SIG-M5 (cell line): ENCODE data around the gene GBF1.
"Not testable (repeated sequence)": the region's sequence is repeated elsewhere in the genome, so short reads cannot be mapped to it uniquely, and the experiment has no call there.

Source experiments
- DNase-seq: peaks from one replicate; lab custom pipeline; 2025; lab: John Stamatoyannopoulos, UW

The GBF1 gene

GRCh38 chr10:102301332-102301731, 56.0 kb downstream of the GBF1 start:
- DNase-seq = not testable (repeated sequence)

DNA sequence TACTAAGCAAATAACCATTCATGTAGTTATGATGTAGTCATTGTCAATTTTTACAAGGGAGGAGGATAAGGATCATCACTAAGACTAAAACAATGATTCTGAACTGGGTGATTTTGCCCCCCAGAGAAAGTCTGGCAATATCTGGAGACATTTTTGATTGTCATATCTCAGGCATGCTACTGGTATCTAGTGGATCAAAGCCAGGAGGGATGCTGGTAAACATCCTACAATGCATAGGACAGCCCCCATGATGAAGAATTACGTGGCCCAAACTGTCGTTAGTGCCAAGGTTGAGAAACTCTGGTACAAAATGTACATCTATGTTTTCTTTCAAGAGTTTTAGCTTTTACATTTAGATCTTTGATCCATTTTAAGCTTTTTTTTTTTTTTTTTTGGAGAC, 57.3 kb downstream of the GBF1 start:
- no peak for DNase-seq

DNA sequence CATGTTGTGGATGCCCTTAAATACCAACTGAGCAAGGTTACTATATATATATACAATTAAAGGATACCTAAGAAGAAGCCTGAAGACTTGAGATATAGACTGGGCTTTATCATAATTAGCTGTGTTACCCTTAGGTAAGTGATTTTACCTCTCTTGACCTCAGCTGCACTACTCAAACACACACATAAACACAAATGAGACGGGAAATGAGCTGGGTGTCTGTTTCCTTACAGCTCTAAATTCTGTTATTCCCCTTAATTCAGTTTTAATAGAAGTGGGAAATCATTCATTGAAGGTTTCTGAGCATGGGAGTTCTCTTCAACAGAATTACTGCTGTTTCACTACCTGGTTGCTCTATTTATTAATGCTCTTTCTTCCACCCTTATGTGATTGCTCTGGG, 60.7 kb downstream of the GBF1 start:
- no peak for DNase-seq

GRCh38 chr10:102306710-102307109, 61.4 kb downstream of the GBF1 start:
- DNase-seq = no peak

DNA sequence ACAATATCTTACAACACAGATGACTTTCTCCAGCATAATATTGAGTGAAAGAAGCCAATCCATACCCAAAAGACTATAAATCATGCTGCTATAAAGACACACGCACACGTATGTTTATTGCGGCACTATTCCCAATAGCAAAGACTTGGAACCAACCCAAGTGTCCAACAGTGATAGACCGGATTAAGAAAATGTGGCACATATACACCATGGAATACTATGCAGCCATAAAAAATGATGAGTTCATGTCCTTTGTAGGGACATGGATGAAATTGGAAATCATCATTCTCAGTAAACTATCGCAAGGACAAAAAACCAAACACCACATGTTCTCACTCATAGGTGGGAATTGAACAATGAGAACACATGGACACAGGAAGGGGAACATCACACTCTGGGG, 63.0 kb downstream of the GBF1 start:
- not testable (repeated sequence) for DNase-seq

DNA sequence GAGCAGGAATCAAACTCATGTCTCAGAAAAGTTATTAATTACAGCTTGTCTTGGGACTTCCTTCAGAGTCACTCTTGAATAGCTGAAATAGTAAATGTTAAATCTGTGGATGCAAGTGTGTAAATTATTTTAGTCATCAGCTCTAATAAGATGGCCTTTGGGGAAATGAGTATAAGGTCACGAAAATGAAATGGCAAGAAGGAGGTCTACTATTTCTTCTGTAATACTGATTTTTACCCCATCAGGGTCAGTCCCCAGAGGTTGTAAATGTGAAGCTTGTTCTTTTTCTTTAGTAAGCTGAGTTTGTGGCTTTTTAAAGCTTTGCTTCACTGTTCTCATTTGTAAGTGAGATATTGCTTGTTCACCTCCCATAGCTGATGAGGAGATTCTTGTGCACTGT, 63.9 kb downstream of the GBF1 start:
- DNase-seq = no peak

DNA sequence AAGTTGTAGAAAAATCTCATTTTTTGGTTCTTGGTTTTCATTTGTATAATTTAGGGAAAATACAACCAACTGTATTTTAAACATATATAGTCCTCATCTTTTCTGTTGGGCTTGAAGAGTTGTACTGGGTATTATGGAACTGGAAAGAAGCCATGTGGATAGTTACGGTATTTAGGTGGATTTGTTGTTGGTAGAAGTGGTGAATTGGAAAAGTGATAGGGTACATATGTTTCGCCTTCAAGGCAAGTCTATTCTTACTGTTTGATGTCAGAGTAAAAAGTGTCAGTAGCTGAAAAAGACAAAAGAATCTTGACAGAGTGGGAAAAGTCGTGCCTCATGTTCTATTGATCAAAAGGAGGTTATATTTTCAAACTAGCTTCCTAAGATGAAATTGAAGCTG, 64.6 kb downstream of the GBF1 start:
- DNase-seq = no peak

DNA sequence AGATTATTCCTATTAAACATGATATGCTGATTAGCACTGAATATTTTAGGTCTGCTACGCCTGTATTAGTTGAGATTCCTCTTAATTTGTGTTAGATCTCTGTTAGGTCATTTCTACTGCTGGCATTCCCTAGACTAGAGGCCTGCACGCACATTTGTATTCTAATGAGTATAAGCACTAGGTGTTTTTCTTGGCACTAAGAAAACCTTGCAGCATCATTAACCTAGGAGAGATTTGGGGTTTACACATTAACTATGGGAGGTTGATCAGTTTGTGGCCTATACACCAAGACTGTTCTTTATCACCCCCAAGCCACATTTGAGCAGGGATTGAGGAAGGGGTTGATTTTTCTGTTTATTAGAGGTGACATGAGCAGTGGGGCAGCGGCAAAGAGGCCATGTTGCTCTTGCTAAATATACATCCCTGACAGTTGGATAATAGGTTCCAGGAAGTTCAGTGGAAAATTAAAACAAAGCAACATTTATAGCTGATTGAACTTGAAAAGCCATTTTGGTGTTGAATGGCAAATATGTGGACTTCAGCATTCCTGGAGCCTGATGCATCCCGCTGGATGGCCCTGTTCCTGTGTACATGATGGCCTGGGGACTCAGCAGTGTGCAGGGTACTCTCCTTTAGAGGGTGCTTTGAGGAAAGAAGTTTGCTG, 65.2 kb downstream of the GBF1 start:
- no peak for DNase-seq

DNA sequence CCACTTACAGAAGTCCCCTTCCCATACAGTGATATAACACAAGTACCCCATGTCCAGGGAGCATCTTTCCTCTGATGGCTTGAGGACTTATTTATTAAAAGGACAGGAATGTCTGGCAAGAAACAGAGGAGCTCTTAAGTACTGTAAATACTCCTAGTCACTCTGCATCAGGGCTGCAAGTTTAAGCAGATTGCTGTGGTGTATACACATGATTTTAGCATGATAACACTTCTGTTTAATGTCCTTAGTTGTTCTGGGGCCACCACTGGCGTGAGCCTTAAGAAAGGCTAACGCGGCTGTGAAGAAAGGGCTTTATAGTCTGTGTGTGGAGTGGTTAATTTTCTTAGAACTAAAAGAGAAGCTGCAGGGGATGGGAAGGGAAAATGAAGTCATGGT, 65.7 kb downstream of the GBF1 start:
- no peak for DNase-seq

DNA sequence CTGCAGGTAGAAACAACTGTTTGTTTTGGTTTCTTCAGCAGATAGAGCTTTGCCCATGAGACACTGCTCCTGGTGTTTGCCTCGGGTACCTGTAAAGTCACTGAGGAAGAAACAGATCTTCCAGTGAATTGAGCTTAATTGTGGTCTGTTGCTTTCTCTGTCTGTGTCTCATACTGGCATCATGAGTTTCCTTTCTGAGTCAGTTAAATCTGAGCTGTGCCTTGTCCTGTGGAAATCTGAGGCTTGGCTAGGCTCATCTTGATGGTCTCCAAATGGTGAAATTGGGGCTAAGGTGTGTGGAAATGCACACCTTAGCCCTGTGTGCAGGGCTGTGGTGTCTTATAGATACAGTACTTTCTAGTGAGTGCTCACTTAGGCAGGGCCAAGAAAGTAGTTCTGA, 67.4 kb downstream of the GBF1 start:
- DNase-seq = no peak

DNA sequence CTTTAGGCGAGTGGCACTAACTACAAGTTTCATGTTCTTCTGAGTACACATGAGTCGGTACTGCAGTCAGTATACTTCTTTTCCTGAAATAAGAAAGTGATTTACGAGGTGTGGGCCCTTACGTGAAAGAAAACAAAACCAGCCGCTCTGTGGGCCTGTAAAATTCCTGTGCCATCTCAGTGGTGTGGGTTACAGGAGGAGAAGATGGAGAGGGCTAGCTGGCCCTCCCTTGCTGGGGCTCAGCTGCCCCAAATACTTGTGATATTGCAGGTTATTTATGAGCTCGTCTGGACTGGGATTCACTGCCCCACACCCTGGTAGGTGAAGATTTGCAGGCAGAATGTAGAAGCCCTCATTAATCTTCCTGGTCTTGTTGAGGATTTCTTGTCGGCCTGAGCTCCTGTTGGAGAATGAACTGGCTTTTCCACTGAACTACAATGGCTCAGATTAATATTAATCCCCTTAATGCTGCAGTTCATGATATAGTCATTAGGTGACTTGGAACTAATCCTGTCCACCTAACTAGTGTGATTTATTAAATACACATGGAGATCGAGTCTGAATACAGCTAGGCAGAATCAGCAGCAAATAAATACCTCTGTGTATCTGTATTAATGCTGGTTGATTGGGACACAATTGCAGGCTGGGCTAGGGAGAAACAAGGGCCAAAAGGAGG, 68.0 kb downstream of the GBF1 start:
- no peak for DNase-seq

DNA sequence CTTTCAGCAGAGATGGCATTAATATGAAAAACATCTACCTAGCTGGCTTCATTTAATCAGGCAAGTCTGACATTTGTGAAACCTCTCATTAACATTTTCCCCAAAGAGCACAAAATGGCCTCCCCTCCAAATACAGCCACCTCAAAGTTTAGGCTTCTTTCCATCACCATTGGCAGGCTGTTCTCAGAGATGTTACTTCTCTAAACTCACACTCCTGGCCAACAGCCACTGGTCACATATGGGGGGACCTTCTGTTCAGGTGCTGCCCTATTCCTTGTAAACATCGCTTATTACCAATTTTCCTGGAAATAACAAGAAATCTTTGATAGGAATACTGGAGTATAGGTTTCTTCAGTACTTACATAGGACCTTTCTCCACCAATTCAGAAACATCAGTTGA, 69.5 kb downstream of the GBF1 start:
- no peak for DNase-seq

- no peak for DNase-seq
These were observed 71.1 kb downstream of the GBF1 start for GRCh38 chr10:102316421-102316820.

DNA sequence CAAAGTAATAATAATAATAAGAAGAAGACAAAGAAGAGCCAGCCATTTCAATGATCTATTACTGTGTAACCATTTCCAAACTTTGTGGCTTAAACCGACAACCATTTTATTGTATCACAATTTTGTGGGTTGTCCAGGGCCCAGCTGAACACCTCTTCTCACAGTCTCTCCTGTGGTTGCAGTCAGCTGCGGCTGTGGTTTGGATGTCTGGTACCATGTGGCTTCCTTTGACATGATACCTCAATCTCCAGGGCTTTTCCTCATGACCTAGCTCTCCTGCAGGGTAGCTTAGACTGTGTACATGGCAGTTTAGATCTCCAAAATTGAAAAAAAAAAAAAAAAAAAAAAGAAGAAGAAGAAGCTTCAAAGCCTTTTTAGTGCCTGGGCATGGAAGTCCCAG, 77.6 kb downstream of the GBF1 start:
- DNase-seq = no peak

DNA sequence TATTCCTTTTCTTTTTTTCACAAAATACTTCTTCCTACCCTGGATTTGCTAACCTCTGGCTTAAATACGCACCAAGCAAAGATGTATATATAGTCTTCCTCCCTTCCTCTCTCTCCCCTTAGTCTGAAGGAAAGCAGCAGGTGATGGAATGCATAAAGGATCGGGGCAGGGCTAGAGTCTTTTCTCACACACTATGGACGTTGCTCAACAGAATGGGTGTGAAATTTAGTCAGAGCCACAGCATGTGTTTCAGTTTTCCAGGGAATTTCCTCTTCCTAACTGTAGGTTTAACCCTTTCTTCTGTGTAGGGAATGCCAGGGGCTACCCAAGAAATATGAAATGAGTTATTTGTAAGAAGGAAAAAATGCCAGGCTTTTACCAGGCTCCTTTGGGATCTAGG, 78.7 kb downstream of the GBF1 start:
- DNase-seq = no peak

- no peak for DNase-seq
These were observed 80.7 kb downstream of the GBF1 start for GRCh38 chr10:102326031-102326430.

GRCh38 chr10:102327002-102327401, 81.7 kb downstream of the GBF1 start:
- no peak for DNase-seq

DNA sequence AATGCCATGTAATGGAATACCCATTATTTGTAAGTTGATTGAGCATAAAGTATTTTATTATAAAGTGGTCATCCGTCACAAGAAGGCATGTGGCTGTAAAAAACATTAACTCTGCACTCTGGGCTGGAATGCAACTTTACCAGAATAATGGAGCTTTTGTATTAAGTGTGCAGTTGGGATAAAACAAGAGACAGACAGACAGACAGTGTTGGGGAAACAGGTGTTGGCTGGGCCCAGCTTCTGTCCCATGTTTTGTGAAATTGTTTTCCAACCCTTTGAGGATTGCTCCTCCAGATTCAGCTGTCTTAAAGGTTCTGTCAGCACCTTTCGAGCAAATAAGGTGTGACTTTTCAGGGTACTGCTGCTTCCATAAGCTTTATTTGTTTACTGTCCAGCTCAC, 82.3 kb downstream of the GBF1 start:
- no peak for DNase-seq

- no peak for DNase-seq
These were observed 87.4 kb downstream of the GBF1 start for GRCh38 chr10:102332772-102333171.

DNA sequence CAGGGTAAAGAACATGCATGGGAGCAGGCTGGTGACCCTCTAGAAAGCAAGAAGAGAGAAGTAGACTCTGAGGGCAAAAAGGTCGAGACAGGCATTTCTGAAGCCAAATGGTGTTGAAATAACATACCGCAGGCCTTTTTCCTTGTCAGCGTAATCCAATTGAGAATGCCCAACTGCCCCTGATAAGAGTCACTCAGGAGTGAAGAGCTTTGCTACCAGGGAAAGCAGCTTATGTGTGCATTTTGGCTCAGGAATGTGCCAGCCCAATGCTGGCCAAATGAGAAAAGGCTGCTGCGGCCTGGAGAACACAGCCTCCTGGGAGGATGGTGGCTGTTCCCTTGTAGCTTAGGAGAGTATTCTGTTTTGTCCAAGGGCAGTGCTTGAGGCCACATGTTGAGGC, 88.8 kb downstream of the GBF1 start:
- DNase-seq = no peak

DNA sequence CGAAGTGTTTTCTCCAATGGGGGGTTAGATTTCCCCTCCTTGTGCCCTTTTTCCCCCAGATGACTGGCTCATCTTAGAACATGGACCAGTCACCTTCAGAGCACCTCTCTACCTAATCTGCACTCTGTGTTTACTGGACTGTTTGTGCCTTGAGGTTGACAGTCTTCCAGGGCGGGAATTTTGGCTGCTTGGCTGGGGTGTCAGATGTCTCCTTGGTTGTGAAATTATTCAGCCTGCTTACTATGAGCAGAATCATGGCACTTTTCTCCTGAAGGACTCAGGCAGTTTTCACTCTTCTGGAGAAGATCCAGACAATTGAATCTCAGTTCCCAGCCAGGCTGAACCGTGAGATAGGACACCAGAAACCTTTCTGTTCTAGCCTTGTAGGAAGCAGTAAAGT, 89.9 kb downstream of the GBF1 start:
- no peak for DNase-seq

DNA sequence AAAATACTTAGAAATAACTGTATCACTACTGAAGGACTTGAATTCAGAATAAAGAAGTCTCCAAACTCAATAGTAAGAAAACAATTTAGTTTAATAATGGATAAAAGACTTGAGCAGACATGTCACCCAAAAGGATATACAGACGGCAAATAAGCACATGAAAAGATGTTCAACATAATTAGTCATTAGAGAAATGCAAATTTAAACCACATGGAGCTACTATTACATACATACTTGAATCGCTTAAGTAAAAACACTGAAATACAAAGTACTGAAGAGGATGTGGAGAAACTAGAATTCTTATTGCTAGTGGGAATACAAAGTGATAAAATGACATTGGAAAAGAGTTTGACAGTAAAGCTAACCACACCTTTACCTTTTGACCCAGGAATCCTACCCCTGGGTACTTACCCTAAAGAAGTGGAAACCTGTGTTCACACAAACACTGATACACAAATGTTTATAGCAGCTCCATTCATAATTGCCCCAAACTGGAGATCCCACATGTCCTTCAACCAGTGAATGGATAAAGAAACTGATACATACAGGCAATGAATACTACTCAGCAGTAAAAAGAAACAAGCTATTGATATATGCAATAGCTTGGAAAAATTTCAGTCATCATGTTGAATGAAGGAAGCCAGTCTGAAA, 95.8 kb downstream of the GBF1 start:
- no peak for DNase-seq

- no peak for DNase-seq
These were observed 97.1 kb downstream of the GBF1 start for GRCh38 chr10:102342458-102342857.

GRCh38 chr10:102342958-102343357, 97.6 kb downstream of the GBF1 start:
- no peak for DNase-seq
